ENCODE results near the gene VWA1. TPM values are rescaled to one million over a fixed set of nuclear protein-coding genes. Genes with fewer than 3 reads are reported as not detected.

VWA1 gene
- total and polyA plus RNA-seq, 10 of the 15 experiments (the other 5 are each of a cell fraction or from before 2014, with no cell fraction given), result 0.02 to 1.7 (median 0.32) TPM; not detected in 2

- no peak for TF ChIP-seq NFXL1 (IDR thresholded peaks at IDR 0.05; ENCODE audit: borderline replicate concordance)
- no peak for TF ChIP-seq CBFB (IDR thresholded peaks at IDR 0.05; ENCODE audit: low read depth)
- TF ChIP-seq CREM (IDR thresholded peaks at IDR 0.05; ENCODE audit: low read depth), result no peak
- TF ChIP-seq POU2F2 (IDR thresholded peaks at IDR 0.05; ENCODE audit: borderline replicate concordance, low read depth, low read length), result no peak
These were observed 10.1 kb upstream of the VWA1 start (continued) for GRCh38 chr1:1425426-1425752.

GRCh38 chr1:1425753-1426495 is 9.6 kb upstream of the VWA1 start:
- no peak for FAIRE-seq
- intact Hi-C loops (cut with micrococcal nuclease; ENCODE audit: unreplicated experiment), result no loop called here
- peak; percentile 19; the same call in 1 of the 3 replicates for ATAC-seq
- Histone ChIP-seq H3K4me2 (ENCODE audit: control insufficient read depth, insufficient read depth) (no peak overlapping the region), H3K79me2 (ENCODE audit: control insufficient read depth, insufficient read depth, low read length) (no peaks in the 10 kb centered on the region), H3K4me3 (no peak overlapping the region), H2AFZ (ENCODE audit: control insufficient read depth, low read depth, low read length) (no peak overlapping the region), H3K4me1 (ENCODE audit: control insufficient read depth, insufficient read depth, low read length) (peaks cover 2% of the 10 kb centered on the region; the same call in 1 of the 2 replicates), H4K20me1 (ENCODE audit: control insufficient read depth, insufficient read depth) (no peaks in the 10 kb centered on the region), H3K9ac (ENCODE audit: control insufficient read depth, insufficient read depth, low read length) (no peak overlapping the region), H3K9me3 (replicated peaks; ENCODE audit: control insufficient read depth, insufficient read depth, low read length) (no peaks in the 10 kb centered on the region), H3K36me3 (ENCODE audit: control insufficient read depth in 2 of 2, insufficient read depth in 2 of 2, low read length in 1 of 2) (no peaks in the 10 kb centered on the region), H3K27me3 (replicated peaks in 1 of 2; ENCODE audit: control insufficient read depth in 2 of 2, insufficient read depth in 2 of 2, low read length in 1 of 2) (peaks cover 0 to 2% of the 10 kb centered on the region in 2 experiments; a peak in 1 of 4 replicates), H3K27ac (ENCODE audit: control insufficient read depth, insufficient read depth) (no peak overlapping the region)
- in situ Hi-C loops (cut with MboI), result no loop called here
- DNase-seq (ENCODE audit: low read depth, low spot score), result no peak
- no TSS peak for BruUV-seq (replicated peaks)
- WGBS (ENCODE audit: insufficient coverage, insufficient replicate concordance, low lambda C conversion rate, missing lambda C conversion rate), result 11% methylated on average over 29 of the region's 33 CpGs
- ChIA-PET CTCF (interaction anchor here (1.1 kb wide), 1 partner anchor 11 kb away, joined by 3 read pairs; no protein-coding TSS in a partner anchor), RAD21 (ENCODE audit: unreplicated experiment) (no interaction called here), POLR2A (interaction anchor here (0.6 kb wide), 2 partner anchors 20 to 224 kb away, joined by 3 to 6 read pairs; no protein-coding TSS in a partner anchor), SMC1A (ENCODE audit: uncharacterized antibody, unreplicated experiment) (no interaction called here)
- TF ChIP-seq MLLT1 (IDR thresholded peaks at IDR 0.05) (no peak), MTA2 (IDR thresholded peaks at IDR 0.05; ENCODE audit: low read depth) (no peak), EZH2 (IDR thresholded peaks at IDR 0.05; ENCODE audit: borderline replicate concordance, control insufficient read depth, low read depth, low read length) (no peak)
